PC-9 (cell line): ENCODE measurements around the gene ESR1.

Experiments used
- CTCF ChIP-seq: fragments of 200-600 bp; sonication (generic); conservative IDR thresholded peaks from 2 replicates; pipeline ENCODE4 v1.6.1; 2017; ENCODE audit warnings: mixed run types, antibody characterized with exemption, mild to moderate bottlenecking, moderate library complexity
- EZH2 ChIP-seq: fragments of 200-600 bp; sonication (generic); IDR thresholded peaks from 2 replicates; pipeline ENCODE4 v1.8.0; 2017; ENCODE audit warnings: antibody characterized with exemption, low read depth

- TF ChIP-seq CTCF: no peak
- TF ChIP-seq EZH2: no peak
Observed at GRCh38 chr6:152004036-152004566, 196.6 kb downstream of the ESR1 start.
